ENCODE data around the gene OR6K3.

Gene OR6K3

DNA sequence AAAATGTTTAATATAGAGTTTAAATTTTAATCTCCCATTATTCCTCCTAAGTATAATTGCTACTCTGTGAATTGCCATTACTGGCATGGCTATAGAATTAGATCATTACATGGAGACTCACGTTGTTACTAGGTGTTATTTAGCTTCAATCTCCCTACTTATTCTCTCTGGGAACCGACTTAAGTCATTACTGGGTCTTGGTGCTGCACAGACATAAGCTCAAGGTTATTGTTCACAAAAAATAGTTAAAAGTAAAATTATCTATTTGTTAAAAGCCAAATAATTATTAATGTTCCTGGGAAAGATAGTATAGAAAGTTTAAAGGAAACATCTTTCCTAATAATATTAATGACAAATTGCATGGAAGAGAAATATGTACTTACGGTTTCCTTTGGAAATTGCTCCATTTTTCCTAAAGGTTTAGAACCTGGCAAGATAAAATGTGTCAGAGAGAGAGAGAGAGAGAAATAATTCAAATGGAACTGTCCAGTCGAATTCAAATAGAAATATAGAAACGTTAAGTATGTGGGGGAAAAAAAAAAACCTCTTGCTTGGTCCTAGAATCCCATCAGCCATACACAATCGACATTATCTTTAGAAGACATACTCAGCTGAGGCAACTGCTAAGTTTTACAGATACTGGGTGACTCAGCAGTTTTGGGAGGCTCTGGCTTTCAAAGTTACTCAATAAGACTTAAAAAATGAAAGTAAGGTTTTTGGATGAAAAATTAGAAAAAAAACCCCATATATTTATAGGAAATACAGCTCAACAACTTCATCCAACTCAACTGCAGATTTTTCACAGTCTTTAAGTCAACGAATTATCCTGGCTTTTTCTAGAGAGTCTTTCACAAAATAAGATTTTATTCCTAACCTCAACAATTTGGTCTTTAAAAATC lies 34.2 kb downstream of the OR6K3 start, which contains the start of gene SPTA1:
TSS of gene SPTA1 (minus strand) at position 605 of the 899 bp plus-strand sequence. CDS start at position 407, 198 bp downstream.
- DNase-seq (ENCODE audit: low spot score): no peak

DNA sequence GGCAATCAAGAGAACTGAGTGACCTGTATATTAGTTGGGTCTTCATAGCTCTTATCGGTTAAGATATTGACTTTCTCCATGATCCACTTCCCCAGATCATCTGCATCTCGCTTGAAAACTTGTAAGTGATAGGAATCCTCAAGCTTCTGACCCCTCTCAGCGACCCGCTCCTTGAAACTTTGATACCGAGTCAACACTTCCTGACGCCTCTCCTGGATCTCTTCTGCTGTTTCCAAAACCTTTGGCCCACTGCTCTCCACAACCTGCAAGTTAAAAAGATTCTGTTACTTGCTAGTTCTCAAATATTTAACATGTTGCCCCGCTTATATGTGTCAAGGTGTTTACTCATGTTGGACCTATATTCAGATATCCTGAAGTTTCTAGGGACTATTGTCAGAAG lies 35.4 kb downstream of the OR6K3 start:
- no peak for DNase-seq (ENCODE audit: low spot score)

GRCh38 chr1:158681606-158682005 lies 38.9 kb downstream of the OR6K3 start:
- DNase-seq (ENCODE audit: low spot score): no peak

DNA sequence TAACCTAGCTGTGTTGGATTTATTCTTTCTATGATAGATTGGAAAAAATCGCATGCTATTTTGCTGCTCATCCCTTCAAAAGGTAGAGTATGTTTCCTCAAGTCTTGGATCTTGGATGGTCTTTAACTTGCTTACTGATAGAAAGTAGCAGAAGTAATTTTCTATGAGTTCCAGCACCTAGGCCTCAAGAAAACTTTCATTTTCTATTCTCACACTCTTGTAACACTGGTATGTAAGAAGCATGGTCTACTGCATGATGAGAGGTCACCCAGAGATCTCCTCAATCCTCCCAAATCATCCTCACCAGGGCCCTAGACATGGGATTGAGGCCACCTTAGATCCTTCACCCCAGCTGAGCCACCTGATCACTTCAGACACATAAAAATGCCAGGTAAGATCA lies 41.2 kb downstream of the OR6K3 start:
- no peak for DNase-seq (ENCODE audit: low spot score)

DNA sequence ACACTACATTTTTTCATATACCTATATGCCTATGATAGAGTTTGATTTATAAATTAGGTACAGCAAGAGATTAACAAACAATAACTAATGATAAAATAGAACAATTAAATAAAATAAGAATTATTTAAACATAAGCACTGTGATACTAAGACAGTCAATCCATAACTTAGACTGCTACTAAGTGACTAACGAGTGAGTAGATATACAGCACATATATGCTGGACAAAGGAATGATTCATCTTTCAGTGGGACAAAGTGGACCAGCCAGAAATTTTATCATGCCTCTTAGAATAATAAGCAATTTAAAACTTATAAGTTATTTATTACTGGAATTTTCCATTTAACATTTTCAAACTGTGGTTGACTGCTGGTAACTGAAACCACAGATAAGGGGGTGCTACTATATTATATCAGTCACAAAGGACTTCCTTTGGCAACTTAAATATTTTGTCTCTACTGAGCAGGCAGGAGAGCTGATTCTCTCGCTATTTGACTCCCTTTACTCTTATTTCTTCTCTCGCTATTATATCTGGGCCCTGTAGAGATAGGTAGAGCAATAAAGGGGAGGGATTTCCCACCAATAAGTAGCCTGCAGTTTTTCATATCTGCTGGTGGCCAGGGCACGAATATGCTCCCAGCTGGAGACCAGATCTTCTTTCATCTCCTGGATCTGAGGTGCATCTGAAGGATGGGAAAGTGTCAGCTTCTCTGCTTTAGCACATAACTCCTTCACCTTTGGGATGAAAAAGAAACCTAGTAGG lies 44.8 kb downstream of the OR6K3 start:
- no peak for DNase-seq (ENCODE audit: low spot score)

GRCh38 chr1:158674302-158674701 lies 46.2 kb downstream of the OR6K3 start:
- no peak for DNase-seq (ENCODE audit: low spot score)

Measured in Ammon's horn (tissue), 1 donor.